COR-L47 (cell line): ENCODE measurements around the gene BLM.

ENCODE experiments used
- DNase-seq: peaks from one replicate; lab custom pipeline; 2025; lab: John Stamatoyannopoulos, UW

BLM gene

DNA sequence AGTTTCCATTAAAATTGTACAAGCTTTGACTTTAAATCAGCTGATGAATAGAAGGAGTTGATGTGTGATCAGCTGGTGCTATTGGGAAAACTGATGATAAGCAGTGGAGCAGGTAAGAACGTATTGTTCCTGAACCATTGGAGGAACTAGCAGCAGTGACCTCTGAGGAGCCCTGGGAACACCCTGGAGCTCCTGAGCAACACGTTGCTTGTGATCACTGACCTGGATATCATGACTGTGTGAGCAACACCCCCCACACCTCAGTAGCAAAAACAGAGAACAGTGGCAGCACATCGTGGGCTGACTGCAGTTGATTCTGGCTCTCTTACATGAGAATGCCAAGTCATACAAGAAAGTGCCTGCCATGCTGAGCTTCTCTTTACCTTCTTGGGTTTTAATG is 72.9 kb downstream of the BLM start:
- DNase-seq, result no peak

DNA sequence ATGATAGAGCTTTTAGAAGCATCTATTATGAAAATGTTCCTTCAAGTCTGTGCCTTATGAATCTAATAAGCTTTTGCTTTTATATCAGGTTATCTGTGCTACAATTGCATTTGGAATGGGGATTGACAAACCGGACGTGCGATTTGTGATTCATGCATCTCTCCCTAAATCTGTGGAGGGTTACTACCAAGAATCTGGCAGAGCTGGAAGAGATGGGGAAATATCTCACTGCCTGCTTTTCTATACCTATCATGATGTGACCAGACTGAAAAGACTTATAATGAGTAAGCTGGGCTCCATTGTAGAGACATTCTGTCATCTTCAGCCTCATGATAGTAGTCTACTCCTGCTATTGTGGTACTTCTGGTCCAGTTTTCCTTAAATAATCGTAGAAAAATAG is 73.4 kb downstream of the BLM start:
- DNase-seq, result no peak

DNA sequence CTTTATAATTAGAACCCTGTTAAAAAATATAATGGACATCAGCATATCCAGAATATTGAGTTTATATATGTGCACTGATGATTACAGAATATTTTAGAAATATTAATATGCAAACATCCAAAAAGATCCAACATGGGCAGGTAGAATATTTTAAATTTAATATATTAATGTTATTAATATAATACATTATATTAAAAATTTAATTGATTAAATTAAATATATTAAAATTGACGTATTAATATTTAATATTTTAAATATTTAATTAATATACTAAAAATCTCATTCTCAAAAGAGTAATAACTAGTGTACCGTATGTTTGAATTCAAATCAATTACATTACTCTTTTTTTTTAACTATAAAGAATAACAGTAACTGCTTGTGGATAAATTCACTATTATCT is 77.4 kb downstream of the BLM start:
- no peak for DNase-seq

DNA sequence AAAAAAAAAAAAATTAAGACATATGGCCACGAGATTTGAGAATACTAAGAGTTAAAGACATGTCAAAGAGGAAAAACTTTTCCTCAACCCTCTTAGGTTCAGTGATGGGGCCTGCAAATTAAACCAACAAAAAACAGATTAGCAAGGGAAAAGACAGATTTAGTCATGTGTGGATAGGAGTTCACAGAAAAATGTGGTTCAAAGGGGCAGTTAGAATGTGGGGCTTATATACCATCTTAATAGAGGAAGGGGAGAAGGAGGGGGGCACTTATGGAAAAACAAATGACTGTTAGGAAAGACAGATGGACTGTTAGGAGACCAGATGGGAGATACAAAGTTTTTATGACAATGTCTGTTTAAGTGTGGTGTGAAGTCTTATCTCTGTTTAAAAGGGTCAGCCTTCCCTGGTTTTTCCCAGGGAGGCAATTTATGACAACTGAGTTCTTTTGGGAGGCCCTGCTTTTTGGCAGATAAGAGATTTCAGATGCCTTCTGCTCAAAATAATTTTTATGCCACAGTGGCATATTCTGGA is 82.6 kb downstream of the BLM start:
- no peak for DNase-seq

DNA sequence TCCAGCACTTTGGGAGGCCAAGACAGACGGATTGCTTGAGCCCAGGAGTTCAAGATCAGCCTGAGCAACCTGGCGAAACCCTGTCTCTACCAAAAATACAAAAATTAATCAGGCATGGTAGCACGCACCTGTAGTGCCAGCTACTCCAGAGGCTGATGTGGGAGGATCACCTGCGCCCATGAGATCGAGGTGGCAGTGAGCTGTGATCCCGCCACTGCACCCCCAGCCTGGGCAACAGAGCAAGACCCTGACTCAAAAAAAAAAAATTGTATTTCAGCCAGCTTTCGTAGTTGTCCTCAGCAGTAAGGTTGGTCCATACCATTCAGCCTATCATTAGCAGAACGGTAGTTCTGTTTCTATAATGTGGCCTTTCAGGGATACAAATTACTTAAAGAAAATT is 84.7 kb downstream of the BLM start:
- DNase-seq, result no peak

DNA sequence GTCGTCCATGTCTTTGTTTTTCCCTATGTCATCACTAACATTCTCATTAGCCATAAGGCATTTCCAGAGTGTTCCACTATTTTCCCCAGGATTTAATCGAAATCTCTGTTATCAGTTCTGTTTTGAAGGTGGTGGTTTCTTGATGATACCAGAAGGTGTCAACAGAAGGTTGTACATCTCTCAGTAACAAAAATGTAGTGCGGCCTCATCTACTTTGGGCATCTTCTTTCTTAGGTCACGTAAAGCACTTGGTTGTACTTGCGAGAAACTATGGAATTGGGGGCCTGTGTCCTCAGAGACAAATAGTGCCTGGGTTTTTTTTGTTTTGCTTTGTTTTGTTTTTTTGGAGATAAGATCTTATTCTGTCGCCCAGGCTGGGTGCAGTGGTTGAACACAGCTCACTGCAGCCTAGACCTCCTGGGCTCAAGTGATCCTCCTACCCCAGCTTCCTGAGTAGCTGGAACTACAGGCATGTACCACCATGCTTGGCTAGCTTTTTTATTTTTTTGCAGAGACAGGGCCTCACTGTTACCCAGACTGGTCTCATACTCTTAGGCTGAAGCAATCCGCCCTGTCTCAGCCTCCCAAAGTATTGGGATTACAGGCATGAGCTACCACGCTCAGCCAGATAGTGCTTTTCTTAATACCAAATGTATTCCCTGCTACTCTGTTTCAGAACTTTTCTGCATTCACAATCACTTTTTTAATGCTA is 90.1 kb downstream of the BLM start:
- no peak for DNase-seq

DNA sequence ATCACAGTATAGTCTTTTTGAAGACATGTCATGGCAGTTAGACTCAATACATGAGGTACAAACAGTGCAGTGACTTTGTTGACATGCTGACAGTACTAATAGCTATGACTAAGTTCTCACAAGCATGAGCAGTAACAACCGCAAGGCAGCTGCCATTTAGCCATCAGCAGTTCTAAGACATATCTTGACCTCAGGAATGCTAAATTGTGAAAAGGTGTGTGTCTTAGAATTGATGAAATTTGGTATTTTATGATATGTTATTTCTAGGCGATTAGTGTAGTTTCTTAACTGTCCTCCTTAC is 90.6 kb downstream of the BLM start:
- no peak for DNase-seq

DNA sequence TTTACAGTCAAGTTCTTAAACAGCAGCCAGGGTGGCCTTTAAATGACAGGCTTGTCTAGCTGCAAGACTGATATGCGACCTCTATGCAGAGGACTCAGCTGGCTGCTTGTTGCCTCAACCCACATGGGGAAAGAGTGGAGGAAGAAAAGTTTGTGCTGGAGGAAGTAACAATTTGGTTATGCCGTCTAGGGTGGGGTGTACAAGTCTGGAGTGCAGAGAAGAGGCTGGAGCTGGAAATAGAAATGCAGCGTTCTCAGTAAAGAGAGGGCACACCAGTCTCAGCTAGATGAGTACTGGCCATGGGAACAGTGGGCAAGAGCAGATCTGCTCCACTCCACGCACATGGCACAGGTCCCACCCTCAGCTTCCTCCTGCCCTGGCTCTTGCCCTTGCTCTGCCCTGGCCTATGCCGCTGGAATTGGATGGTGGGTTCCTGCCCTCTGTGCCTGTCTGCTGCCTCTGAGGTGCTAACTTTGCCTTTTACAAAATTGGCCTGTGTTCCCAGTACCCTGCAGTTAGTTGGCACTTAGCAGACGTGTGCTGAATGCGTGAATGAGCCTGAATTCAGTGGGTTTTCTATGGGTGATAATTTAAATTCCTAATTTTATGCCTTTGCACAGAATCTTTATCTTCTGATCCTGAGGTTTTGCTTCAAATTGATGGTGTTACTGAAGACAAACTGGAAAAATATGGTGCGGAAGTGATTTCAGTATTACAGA is 91.5 kb downstream of the BLM start:
- DNase-seq, result no peak

DNA sequence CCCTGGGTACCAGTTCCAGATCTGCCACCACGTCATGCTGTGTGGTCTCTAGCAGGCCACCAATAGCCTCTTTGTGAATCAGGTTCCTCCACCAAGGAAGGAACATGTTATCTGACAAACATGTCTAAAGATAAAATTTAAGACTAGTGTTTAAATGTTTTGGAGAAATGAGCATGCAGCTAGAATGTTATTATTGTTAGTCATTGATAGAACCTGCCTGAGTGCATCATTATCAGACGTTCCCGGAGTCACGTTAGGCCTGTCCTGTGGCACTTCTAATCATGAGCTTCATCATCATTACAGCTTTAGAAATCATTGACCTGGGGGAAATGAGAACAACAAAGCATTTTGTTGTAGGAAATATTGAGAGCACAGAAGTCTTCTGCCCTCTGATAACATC is 92.4 kb downstream of the BLM start:
- DNase-seq, result no peak

DNA sequence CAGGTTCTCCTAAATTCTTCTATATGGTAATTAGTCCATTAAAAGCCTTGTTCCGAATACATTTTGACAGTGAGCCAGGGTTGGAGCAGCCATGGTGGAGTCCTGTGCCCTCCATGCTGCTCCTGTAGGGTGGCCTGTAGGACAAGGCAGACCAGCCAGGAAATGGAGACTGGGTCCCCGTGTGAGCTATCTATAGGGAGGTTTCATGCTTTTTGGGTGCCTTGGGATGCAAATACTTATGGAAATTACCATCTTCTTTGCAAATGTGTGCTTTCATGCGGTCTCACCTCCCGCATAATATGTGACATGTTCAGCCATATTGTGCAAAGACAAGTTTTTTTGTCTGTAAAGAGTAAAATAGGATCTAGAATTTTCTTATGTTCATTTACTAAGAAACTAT is 93.2 kb downstream of the BLM start:
- no peak for DNase-seq

DNA sequence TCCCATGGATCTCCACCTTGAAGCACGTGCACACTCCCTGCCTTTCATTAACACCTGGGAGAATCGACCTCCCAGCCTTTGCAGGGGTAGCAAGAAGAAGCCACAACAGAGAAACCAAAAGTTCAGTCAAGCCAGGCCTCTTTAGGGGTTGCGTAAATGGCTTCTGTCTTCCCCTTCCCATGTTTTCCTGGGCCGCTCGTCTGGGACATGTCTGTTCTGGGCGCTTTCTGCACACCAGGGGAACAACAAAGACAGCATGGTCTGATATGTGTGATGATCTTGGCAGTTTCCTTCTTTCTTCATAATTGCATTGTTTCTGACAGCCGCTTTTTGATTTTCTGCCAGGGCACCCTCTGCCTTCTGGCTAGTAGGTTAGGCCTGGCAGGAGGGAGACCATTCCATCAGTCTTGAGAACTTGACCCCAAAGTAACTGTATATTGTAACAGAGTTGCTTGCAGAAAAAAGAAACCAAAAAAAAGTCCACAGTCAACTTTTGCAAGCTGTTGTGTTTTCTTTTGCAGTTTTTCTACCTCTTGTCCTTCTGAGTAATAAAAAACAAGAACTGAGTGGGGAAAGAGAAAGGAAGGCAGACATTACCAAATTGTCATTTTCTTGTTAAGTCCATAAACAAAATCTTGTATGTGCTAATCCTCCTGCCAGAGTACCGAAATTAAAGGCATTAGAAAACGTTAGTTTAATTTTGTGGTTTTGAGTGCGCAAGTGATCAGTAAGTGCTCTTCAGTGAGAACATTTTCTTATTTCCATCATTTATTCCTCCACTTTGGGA is 95.2 kb downstream of the BLM start:
- DNase-seq, result no peak

DNA sequence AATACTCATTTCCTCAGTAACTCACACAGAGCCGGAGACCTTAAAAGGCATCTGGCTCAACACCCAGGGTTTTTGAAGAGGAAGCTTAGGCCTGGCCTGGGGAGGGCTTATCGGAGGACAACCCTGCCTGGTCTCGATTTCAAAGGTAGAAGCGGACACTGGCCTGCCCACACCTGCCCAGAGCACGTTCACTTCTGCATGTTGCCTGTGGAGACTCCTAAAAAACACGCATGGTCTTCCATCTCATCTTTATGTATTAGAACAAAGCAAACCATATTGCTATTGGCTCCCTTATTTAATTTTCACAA is 95.8 kb downstream of the BLM start:
- no peak for DNase-seq

DNA sequence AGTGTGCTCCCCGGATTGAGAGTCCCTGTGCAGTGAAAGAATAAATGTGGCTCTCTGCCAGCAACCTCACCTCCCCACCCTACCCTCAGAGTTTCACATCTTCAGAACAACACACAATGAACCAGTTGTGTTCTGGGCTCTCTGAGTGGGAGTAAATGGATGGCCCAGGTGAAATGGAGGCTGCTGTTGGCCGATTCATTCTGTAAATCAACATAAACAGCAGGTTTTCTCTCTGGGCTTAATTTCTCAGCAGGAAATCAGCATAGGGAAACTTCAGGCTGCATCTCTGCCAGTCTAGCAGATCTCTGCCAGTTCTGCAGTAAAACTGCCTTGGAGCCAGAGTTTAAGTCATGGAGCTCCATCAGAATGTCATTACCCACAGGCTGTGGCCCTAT is 96.6 kb downstream of the BLM start:
- peak; percentile 74 for DNase-seq

DNA sequence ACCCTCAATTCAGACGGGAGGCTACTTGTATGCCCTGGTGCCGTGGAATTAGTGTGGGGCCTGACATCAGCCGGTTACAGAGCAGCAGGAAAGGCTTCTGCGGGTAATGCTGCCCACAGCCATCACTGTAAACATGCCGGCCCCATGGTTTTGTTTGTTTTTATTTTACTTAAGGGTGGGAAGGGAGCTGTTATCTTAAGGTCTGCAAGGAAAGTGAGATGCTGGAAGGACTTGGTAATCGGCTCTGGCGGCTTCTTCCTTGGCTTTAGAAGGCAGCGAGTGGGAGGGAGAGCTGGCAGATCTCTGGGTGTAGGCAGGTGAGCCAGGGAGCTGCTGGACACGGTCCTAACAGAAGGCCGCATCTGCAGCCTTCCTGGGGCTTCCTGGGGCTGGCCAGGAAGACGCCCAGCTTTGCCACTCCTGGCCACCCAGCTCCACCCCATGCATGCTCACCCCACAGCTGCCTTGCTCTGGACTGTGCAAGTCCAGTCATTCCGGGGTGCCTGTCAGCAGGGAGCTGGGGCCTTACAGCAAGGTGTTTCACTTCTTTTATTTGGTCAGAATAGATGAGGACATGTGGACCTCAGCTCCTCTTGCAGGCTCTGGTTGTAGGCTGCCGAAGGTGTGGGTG is 97.2 kb downstream of the BLM start:
- DNase-seq, result peak; percentile 67

DNA sequence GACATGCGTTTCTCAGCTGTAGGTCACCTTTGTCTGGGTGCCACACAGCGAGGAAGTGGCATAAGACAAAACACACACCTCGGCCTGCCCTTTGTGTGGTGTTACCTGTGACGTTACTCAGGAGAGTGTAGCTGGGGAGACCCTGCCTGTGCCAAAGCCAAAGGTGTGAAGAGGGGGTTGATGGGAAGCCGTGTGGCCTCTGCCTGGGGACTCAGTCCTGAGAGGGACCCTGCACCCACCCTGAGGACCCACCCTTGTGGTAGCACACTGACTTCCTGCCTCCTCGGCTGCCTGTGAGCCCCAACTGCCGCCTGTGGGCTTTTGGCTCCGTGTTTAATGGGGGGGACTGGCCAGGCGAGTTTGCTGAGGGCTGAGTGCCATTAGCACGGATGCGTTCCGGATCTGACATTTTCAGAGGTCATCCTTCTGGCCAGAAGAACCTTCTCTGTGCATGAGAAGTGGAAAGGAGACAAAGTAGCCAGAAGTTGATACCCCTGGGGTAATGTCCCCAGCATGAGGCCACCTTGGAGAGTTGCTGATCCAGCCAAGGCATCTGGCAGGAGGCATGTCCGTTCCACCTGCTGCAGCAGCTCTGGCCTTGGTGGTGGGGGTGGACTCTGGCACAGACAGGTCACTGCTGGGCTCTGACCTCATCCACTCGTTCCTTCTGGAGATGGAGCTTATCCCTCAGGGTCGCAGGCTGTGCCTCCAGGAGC is 99.4 kb downstream of the BLM start:
- no peak for DNase-seq

DNA sequence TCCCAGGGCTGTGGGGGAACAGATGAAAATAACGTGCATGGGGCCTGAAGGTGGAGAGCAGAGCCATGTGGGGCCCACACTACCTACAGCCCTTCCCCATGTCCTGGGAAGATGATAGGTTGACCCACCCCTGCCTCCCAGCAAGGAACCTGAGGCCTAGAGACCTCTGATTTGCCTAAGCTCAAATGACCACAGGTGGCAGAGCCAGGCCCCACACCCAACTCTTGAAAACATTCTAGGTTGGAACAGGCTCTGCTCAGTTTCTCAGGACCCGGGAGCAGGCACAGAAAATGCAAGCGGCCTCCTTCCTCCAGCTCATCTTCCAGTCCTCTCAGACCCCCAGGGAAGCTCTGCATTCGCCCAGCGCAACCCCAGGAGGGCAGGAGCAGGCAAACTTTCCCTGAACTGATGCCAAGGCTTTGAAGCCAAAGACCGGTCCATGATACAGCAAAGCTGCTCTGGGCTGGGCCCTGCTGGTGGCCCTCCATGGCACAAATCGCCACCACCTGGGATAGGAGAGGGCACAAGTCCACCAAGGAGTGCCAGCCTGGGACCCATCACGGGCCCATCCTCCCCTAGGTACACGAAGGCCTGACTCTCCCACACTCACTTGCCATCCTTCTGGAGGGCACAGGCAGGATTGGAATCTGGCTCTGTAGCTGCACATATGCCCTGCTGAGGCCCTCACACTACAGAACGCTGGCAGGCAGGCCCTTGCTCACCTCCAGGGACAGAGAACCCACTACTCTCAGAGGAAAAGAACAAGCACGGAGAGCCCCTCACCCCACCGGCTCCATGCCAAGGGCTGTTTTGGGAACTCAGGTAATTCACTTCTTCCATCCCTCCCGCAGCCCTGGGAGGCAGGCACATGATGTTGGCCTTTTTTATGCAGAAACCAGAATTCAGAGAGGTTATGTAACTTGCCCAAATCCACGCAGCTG is 100.2 kb downstream of the BLM start:
- DNase-seq, result no peak

DNA sequence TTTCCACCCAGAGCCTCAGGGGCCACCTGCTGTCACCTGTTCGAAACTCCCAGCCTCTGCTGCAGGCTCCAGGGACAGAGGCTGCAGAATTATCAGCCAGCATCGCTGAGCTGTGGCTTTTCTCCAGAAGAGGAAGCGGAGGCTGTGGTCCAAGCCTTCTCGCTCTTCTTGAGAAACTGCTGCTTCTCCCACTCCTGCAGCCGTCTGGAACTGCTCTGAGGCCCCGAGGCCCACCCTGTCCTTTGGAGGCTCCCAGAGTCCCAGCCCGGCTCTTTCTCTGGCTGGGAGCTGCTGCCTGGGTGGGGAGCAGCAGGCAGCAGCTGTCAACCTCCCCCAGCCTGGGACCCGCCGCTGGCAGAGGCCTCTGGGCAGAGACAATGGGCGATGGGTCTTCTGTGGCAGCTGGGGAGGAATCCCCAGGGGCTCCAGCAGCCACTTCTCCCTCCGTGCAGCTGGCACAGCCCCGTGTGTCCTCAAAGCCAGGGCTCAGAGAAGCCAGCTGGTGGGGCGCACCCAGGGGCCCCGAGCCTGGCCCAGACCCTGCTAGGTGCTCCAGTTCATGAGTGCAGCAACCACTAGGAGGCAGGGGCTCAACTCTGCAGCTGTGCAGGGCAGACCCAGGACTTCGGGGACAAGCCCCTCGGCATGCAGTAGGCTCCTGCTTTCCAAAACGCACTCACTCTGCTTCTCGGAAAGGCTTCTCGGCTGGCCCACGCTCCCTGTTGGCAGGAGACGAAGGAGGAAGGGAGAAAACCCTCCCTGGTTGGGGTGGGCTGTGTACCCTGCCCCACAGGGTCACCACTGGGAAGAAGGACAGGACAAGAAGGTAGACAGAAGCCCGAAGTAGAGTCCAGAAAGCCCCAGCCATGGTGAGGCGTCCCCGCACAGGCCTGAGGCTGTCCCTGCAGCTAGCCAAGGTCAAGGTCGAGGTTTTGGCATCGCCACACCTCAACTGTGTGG is 101.4 kb downstream of the BLM start:
- peak; percentile 68 for DNase-seq

DNA sequence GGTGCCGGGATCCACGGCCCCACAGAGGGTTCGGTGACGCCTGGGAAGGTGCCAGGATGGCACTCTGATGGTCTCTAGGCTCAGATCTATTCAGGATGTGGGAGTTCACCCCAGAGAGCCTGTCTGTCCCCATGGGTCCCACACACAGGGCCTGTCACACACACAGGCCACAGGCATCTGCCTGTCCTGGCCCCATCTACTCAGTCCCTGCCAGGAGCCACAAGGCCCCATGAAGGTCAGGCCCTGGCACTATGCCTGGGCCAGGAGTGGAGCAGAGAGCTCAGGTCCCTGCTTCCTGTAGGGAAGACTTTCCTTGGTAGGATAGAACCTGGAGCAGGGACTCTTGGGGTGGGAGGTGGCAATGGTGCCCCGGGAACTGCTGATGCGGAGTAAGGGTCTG is 102.2 kb downstream of the BLM start:
- DNase-seq, result no peak

DNA sequence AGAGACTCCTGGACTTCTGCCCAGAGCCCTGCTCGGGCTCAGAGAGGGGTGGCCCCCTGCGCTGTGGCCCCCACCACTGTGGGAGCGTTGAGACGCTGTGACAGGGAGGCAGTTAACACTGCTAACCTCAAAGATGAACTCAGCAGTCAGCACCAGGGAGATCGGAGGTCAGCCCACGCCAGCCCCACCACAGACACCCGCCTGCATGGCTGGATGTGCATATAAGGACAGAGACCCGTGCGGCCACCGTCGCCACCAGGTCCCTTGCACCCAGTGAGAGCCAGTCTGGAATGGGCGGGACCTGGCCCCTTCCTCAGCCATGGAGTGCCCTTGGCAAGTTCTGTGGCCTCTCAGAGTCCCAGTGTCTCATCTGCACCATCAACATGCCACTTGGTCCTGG is 102.7 kb downstream of the BLM start:
- DNase-seq, result no peak

DNA sequence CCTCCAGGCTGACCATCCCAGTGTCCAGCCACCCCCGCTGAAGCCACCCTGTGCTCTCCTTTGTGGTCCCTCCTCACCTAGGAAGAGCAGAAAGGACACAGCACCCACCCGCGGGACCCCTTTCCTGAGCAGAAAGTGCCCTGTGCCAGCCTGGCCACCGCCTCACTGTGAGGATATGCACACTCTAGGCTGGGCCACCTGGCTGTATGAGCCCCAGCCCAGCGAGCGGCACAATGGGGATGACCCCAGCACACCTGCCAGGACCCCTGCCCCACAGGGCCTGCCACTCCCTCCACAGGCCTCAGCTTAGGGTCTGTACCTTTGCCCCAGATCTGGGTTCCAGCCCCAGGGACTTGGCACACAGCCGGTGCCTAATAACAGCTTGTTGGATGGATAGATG is 103.3 kb downstream of the BLM start:
- no peak for DNase-seq
